Measurements from ENCODE around the gene PPP3CA.
A peak's percentile ranks its signal among the peaks of the same experiment; 100 is the strongest.

Gene PPP3CA

DNA sequence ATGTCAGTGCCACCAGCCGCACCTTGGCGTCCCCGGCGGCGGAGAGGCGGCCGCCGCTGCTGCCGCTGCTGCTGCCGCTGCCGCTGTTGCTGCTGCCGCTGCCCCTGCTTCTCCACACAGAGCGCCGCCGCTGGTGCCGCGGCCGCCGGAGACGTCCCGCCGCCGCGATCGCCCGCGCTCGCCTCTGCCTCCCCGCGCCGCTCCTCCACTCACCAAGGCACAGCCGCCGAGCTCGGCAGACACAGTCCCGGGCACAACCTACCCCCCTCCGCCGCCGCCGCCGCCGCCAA, at the start of gene PPP3CA:
TSS of gene PPP3CA (minus strand) at position 260 of the 290 bp plus-strand sequence.
- DNase-seq (ENCODE audit: low read depth in 2 of 2): no peak

DNA sequence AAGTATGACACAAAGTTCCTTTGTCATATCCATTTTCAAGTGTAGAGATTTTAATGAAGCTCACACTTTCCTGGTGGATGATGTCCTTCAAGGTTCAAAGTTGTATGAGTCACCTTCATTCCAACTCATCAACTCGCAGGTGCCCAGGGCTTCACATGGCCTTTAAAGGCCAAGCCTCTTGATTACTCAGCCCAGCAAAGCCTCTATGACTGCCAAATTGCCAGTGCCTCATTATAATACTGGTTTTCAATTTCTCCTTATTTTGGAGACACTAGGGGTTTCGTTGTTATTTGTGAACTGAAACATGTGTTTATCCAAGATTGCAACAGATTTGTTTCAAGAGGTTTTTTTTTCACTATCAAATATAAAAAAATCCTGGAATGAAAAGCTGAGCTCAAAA, 45.9 kb upstream of the PPP3CA start:
- no peak for DNase-seq (ENCODE audit: low read depth in 2 of 2)

DNA sequence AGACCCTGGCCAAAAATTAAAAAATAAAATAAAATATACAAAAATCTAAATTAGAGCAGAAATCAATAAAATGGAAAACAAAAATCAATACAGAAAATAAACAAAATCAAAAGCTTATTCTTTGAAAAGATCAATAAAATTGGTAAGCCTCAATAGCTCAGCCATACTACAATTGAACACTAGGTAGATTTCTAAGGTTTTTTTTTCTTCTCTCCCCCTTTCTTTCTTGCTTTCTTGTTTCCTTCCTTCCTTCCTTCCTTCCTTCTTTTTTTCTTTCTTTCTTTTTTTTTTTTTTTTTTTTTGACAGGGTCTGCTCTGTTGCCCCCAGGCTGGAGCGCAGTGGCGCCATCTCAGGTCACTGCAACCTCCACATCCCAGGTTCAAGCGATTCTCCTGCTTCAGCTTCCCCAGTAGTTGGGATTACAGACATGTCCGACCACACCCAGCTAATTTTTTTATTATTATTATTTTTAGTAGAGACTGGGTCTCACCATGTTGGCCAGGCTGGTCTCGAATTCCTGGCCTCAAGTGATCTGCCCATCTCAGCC, 23.4 kb upstream of the PPP3CA start:
- DNase-seq (ENCODE audit: low read depth in 2 of 2): no peak

DNA sequence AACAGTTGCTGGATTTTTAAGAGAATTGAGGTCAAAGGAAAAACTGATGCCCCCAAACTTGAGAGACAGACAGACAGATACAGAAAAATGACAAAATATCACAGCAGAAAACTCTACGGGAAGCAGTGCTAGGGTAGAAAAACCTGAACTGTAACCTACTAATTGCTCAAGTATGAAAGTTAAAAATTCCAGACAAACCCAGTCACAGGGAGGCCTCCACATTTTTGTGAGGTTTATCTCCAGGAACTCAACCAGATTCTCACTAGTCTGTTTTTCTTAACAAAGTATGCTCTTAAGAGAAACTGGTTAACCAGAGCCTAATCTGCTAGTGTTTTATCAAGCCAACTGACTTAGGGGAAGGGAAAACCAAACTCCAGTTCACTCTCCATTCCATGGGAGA, 19.9 kb upstream of the PPP3CA start:
- DNase-seq (ENCODE audit: low read depth in 2 of 2): peak; percentile 68 to 76

DNA sequence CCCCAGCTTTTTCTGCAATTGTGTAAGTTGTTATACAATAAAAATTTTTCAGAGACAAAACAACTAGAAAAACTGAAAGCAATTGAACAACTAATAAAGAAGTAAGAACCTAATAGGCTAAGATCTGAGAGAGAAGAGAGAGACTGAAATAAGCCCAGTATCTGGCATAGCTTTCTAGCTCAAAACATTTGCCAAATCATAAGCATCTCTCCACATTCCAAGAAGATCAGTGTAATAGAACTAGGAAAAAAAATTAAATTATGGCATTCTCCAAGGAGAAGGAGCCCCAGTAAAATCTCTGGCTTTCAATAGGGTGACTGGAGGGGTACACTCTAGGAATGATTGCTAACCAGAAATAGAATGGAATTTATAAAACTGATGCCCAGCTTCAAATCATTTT, 19.0 kb upstream of the PPP3CA start:
- DNase-seq (ENCODE audit: low read depth in 2 of 2): no peak

DNA sequence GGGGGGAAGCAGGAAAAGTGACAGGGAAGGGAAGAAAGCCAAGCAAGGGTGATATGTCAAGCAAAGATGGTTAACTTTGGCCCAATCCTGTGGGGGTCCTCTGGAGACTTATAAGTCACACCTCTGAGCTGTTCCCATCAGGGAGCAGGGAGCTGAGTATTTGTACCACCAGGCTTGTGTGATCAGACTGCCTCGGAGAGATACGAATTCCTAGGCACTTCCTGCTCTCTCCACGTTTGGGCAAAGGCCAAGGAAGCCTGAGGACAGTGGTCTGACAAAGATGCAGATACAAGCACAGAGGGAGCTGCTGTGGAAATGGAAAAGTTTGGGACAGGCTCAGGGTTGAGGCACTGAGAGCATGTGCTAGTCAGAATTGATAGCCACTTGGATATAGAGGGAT, 10.4 kb upstream of the PPP3CA start:
- DNase-seq (ENCODE audit: low read depth in 2 of 2): no peak

DNA sequence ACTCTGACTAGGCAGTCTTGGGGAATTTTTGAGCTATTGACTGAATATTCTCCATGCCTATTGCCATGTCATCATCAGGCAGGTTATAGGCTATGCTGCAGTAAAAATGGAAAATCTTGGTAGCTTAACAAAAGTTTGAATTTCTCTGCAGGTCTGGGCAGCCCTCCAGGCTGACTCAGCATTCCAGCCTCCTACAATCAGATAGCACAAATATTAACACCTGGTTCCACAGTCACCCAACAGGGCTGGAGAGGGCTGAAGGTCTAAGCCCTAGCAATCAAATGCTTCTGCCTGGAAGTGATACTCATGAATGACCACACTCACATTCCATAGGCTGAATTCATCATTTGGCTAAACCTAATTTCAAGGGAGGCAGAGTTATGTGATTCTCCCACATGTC, 9.6 kb upstream of the PPP3CA start:
- peak; percentile 93 to 95 for DNase-seq (ENCODE audit: low read depth in 2 of 2)

DNA sequence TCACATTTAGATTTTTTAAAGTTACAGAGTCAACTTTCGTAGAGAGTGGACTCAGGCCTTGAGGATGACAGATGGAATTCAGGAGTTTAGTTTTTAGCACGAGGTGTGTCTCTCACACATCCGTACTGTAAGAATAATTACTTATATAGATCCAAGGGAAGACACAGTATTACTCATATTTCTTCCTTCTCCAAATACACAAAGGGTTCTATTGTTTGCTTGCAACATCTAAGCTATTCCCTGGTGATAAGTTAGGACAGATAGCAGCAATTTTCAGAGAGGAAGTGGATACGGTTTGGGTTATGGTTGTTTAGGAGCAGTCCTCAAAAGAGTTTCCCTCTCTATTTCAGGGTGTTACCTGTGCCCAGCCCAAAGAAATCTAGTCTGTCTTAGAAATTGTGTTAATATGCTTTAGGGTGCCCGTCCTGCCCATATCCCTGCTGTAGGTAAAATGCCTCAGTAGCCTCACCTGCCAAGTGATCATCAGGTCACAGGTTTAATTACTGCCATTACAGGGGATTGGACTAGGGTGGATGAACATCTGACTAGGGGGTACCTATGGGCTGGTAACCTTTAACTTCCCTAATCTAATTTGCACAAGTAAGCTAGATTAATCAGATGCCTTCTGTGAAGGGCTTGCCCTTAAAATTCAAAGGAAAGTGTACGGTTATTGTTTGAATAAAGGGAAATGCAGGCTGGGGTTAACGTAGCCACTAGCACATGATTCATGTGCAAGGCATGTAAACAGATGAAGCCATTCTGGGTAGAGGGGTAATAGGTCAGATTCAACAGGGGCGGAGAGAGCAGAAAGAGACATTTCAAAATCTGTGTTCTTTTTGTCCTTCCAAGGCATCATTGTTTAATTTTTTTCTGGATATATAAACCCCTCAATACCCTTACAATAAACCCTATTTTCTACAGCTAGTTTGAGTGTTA, 8.7 kb upstream of the PPP3CA start:
- peak in 1 of 2 experiments; percentile 52 for DNase-seq (ENCODE audit: low read depth in 2 of 2)

DNA sequence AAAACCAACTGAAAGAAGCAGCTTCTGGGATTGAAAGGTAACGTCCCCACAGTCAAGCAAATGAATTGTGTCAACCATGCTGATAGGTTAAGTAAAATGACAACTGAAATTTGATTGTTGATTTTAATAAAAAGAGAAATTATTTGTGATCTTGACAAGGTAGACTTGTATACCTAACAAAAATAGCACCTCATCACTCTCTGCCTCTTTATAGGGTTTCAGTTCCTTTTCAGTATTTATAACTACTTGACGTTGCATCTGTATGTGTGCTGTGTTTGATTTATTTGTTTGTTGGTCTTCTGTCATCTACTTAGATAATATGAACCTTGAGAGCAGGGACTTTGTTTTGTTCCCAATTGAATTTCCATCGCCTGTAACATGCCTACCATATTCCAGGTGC, 7.9 kb upstream of the PPP3CA start:
- DNase-seq (ENCODE audit: low read depth in 2 of 2): no peak

DNA sequence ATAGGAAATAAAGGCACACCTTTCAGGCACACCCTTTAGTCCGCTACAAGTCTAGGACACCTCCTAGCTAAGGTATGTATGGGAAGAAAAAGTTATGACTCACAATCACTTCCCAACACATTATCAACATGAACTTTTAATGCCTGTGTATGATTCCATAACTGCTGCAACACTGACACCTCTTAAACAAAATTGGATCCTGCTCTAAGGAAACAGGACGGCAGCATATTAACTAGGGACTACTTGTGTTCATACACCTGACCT, 2.4 kb upstream of the PPP3CA start:
- DNase-seq (ENCODE audit: low read depth in 2 of 2): no peak

DNA sequence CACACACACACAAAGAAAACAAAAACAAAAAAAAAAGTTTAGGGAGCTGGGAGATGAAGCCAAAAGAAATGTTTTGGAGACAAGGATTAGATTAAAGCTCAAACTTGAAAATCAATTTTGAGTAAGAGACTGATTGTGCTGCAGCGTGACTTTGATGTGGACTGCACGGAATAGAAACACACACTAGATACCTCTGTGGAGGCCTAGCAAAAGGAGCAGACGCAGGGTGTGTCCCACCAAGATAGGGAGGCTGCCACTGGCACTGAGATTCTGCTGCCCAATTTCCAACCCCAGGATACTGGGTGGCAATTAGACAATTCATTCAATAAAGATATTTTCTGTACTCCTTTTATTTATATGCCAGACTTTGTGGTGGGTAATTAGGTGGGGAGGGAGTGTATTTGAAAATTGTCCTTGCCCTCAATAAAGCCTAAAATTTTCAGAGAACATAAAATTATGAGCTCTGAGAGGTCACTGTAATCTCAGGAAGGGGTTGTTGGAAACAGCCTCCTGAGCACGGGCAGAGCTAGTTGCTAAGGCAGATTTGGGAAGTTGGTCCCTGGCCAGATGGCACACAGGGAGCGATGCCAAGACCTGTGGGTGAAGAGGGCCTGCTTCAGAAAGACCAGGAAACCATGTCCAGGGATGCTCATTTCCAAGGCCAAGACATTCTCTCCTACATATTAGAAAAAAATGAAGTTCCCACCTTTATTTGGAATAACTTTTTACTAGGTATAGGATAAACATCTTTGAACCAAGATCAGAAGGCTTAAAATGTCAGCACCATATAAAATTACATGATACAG, 1.9 kb upstream of the PPP3CA start:
- no peak for DNase-seq (ENCODE audit: low read depth in 2 of 2)

DNA sequence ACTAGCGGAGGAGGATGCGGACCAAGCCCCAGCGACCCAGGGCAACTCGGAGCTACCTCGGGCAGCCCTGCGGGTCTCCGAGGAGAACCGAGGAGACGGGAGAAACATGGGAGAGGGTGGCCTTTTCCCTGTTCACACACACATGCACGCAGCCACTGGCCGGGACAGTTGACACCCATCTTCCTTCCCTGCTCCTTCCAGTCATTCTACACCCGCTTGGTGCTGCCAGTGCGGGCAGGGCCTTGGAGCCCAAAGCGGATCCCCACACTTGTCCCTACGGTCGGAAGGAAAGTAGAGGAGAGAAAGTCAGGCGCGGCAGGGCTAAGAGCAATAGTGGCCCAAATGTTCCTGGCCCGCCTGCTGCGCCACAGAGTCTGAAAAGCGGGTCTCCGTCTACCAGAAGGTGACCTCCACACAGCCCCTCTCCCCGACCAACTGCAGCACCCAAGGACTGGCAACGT, 1.1 kb upstream of the PPP3CA start:
- no peak for DNase-seq (ENCODE audit: low read depth in 2 of 2)

DNA sequence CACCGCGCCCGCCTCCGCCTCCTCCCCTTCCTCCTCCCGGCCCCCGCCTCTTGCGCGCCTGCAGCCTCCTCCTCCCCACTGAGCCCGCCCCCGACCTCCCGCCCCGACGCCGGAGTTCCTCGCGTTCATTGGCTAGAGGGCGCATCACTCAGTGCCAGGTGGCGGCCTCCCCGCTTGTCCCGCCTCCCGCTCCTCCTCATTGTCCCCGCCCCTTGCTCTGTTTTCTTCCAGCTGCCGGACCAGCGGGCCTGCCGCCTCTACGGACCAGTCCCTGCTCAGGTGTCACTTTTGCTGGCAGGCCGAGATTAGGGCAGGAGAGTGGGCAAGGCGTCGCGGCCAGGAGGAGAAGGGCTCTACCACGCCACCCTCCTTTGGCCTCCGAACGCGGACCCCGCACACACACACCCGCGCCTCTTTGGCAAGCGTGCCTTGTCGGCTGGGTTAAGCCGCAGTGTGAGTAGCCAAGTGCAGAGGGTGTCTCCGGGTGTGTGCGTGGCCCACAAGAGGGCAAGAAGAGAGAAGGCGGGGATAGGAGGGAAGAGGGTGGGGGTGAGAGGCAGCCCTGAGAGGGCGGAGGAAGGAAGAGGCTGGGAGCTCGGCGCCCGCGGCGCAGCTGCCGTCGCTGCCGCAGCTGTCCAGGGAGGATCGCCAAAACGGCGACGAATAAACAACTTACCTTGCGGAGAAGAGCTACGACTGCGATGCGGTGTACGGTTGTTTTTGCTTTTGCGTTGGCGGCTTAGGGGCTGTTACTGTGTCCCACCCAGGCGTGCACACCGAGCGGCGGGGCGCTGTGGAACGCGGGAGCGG, 436 bp upstream of the PPP3CA start:
- peak; percentile 92 to 94 for DNase-seq (ENCODE audit: low read depth in 2 of 2)

DNA sequence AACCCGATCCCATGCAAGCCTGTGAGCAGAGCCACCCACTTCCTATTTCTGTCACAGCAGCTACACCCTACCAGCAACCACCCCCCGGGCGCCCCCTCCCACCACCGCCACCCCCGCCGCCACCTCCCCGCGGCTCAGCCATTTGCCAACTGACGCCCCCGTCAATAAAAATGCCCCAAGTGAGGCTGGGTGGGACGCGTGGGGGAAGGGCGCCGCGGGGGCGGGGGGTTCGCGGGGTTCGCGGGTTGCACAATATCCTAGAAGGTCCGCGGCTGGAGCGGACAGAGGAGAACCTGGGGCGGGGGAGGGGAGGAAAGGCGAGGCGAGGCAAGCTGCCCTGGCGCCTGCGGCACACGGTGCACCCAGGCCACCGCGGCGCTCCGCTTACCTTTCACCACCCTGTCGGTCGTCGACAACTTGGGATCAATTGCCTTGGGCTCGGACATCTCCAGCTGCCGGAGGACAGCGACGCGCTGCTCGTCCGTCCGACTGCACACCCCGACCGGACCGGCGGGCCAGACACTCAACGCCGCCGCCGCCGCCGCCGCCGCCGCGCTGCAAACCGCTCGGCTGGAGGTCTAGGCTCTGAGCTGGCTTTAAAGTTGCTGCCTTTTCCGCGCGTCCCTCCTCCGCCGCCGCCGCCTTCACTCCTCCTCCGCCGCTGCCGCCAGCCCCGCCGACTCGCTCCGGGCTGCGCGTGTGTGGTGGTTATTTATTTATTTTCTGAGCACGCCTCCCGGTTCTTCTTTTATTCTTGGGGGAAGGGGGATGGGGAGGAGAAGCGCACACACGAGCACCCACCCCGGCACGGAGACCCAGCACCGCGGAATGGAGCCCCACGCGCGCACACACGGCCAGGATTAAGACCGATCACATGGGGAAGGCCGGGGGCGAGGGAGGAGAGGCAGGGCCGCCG, 717 bp downstream of the PPP3CA start:
- DNase-seq (ENCODE audit: low read depth in 2 of 2): no peak

DNA sequence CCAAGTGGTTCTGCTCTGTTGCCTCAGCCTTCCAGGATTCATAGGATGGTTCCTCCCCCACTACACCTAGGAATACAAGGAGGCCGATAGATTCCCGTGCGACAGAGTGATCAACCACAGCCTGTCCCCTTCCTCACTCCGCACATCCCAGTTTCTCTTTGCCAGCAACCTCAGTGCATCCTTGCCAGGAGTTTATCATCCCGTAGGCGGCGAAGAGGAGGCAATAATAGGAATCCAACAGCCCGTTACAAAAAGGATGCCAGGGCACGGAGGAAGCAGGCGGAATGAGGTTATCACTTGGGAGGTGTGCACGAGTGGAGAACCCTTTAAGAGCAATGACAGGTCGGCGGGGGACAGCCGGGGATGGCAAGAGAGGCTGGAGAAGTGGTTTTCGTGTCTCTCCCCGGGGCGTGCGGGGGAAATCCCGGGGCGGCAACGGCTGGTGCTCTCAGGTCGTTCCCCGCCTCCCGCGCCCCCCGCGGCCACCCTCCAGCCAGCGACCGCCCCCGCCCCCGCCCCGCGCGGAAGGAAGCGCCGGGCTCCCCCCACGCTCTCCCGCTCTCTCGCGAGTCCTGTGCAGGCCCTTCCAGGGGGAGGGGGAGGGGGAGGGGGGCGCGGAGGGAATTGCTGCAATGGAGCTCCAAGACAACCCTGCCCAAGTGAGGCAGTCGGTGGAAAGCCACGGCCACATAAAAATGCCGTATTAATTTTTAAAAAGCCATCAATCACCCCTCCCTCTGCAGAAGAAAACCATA, 1.6 kb downstream of the PPP3CA start:
- no peak for DNase-seq (ENCODE audit: low read depth in 2 of 2)

DNA sequence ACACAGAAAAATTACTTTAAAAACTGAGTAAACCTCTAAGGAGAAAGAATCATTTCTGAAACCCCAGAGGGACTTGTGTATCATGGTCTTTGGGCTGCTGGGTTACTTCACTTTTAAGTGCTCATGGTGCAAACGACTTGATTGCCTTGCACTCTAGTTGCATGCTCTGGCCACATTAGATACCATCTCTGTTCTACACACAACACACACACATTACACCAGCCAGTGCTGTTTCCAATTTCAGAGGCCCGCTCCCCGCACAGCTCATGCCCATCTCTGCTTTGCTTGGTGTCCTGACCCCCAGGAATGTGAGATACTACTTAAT, 2.1 kb downstream of the PPP3CA start:
- no peak for DNase-seq (ENCODE audit: low read depth in 2 of 2)

DNA sequence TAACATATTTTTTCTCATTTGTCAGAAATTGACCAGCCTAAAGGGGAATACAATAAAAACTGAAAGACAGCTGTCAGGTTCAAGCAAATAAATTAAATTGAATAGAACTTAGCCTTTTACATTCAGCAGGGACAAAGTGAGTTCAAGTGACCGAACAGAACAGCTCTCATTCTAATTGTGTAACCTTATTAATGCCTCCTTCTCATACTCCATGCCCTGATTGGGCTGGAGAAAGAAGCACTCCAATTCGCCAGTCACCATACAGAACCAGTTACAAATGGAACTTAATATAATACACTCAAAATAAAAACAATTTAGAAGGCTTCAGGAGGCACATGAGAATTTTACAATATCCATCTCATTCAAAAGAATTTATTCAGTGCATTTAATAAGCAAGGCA, 8.0 kb downstream of the PPP3CA start:
- DNase-seq (ENCODE audit: low read depth in 2 of 2): no peak

DNA sequence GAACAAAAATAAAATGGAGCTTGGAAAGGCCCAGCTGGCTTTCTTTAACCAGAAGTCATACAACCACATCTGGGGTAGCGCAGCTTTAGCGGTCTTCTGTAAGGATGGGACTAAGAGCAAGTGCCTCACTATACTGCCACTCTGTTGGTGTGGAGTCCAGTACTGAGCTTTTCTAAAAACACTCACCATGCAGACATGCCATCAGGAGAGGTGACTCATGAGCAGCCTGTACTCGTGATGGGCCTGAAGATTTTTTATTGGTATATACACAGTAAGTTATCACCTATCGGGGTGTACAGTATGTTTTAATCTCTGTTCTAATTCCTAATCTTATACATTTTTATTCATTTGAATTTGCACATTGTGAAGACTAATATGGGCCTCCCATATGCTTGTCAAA, 9.6 kb downstream of the PPP3CA start:
- no peak for DNase-seq (ENCODE audit: low read depth in 2 of 2)

DNA sequence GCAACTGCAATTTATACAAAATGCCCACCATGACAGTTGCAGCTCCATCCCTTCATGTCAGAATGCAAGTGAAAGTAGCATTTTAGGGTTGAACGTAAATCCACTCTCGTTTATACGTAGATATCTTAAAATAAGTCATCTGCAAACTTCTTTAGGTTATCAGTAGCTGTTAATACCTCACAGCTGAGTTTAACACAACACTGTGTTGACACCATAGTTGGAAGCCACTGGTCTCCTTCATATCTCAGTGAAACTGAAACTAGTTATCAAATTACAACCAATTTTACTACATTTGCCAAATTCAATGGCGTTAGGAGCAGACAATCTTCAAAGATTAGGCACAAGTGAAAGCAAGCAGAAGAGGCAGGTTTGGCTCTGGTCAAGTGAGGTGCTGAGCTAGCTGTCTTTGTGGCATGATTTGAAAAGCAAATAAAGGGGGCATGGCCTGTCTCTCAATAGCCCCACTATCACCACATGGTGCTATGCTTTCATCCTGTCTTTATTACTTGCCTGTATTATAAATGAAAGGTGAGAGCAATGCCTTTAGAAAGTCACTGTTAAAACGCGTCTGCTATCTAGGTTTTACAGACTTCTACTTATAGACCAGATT, 12.3 kb downstream of the PPP3CA start:
- no peak for DNase-seq (ENCODE audit: low read depth in 2 of 2)

DNA sequence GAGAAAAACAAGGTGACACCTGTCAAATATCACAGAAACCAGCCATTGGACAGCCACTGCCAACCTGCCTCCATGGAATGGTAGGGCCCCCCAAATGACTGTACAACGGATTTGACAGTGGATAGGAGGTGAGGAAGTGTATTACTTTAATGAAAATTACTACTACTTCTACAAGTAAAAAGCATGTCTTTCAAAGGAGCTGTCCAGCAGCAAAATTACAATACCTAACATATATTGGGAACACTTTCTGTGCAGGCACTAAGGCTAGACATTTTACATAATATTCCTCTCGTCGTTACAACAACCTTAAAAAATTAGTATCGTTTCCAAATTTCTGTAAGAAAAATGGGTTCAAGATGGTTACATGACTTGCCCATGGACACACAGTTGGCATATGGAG, 14.9 kb downstream of the PPP3CA start:
- no peak for DNase-seq (ENCODE audit: low read depth in 2 of 2)
